ENCODE results near the gene DRGX.

DRGX gene

DNA sequence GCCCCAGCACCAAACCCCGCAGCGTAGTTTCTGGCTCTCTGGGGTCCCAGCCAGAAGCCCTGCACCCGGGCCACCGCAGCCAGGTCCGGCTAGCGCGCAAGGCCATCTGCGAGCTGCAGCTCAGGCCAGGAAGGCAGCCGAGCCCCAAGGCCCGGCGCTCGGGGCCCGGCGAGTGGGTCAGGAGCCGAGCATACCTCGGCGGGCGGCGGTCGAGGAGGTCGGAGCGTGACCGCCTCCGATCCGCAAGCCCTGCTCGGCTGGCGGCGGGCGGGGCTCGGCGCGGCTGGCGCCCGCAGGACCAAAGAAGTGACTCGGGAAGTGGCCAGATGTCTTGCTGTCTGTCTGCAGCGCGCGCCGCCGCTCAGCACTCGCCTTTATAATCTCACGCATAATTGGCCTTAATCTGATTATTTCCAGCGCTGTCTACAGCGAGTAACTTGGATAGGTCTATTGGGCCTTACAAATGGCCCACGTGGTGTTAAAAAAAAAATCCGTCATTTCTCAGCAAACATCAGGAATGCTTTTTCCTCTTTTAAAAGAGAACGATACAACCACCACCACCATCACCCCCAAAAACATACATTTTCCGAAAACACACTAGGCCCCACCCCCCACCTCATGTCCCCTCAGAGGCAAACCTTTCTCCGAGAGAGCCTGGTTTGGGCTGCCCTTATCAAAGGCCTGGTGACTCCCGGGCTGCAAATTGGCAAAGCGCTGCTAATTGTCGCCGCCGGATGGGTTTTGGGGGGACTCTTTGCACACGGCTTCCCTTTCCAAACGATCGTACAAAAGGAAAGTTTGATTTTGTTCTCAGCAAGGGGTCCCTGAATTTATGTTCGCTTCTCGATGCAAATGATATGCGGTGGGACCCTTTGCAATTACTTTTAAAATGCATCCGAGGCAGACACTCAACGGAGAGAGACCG is at the start of gene DRGX:
DRGX (minus strand) TSS at position 349 of the 925 bp plus-strand sequence. CDS start 649 bp downstream, outside the sequence.
- FAIRE-seq (no peak), DNase-seq (ENCODE audit: low spot score) (no peak)

DNA sequence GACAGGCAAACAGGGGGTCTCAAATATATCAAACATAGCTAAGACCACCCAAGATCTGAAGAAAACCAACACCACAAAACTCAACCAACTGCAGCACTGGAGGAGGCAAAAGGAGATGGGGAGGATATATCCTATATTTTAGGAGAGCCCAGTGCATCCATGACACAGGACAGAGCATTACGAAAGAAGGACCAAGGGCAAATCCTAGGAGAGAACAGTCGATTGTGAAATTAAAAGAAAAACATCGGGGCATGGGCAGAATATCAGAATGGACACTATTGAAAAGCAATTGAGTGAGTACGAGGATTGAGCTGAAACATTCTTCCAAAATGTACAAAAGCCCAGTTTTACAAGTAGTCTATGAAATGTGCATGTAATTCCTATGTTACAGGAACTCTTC is 48.5 kb upstream of the DRGX start:
- no peak for FAIRE-seq
- no peak for DNase-seq (ENCODE audit: low spot score)

DNA sequence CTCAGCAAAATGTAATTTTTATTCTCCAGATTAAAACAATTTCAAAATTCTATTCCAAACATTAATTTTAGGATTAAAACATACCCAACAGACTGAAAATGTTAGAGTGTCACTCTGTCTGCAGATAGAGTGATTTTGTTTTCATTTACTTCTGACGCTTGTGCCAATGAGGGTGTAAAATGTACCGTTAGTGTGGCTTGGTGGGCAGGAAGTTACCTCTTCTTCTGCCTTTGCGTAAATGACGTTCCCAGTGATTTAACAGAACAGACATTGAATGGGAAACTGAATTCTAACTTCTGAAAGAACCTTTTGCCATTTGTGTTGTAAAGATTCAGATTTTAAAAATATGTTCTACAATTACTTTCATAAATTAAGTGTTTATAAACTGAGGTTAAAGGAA is 47.0 kb upstream of the DRGX start:
- no peak for FAIRE-seq
- DNase-seq (ENCODE audit: low spot score) = no peak

DNA sequence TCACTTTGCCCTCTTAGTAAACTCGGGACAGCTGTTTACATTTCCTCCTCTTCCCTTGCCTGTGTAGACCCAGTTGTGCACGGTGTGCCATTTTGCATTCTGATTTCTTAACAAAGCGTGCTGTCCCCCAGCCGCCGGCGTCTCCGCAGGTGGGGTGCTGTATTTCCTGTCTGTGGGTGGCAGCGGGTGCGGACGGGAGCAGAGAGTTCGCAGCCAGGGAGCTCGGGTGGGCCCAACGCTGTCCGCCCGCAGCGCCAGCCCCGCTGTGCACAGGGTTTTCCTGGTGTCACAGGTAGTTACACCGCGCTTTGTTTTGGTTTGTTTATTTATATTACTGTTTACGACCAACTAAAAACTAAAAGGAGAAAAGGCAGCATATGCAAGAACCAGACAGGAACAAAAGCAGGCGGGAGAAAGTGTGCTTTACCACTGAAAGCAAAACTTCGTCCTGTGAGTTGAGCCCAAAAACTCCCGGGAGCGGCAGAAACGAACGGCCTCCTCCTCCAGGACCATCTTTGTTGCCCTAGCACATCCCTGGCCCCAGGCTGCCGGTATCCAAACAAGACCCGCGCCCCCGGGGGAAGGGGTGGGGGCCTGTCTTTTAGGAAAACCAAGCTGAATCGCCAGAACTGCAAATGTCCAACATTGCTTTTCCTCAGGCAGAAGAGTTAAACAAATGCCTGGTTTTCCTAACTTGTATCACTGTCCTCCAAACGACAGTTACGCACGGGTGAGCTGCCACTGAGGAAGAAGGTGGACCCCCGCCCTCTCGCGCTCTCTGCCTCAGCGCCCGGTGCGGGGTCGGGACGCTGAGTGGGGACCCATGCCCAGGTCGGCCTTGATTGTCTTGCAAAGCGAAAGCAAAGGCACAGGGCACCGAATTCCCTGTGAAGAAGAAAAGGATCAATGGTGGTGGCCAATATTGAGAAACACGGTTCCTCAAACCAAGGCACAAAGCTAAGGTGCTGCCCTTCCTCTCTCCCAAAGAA is 45.9 kb upstream of the DRGX start:
- FAIRE-seq = no peak
- DNase-seq (ENCODE audit: low spot score) = no peak

DNA sequence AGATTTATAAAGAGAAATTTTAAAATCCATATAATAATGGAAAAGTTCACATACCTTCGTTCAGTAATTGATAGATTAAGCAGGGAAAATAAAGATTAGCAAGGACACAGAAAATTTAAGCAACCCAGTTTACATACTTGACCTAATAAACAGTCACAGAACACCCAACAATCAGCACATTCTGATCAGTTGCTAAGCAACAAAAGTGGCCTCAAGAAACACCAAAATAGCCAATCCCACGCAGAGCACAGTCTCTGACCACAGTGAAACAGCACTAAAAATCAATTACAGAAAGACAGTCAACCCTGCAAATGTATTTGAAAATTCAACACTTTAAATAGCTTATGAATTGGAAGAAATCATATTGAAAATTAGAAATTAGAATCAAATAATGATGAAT is 39.3 kb upstream of the DRGX start:
- FAIRE-seq = no peak
- DNase-seq (ENCODE audit: low spot score) = no peak

DNA sequence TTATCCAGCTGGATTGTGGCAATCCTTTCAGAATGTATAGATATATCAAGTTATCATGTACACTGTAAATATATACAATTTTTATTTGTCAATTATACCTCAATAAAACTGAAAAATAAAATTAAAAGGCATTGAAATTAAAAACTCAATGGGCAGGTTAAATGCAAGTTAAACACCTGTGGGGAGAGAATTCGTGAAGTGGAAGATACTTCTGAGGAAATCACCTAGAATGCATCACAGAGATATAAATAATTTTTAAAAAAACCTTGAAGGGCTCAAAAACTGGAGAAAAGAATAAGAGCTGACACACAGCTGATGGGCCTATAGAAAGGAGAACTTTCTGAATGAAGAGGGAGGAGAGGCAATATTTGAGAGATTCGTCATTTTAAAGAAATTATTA is 37.2 kb upstream of the DRGX start:
- FAIRE-seq (no peak), DNase-seq (ENCODE audit: low spot score) (no peak)

DNA sequence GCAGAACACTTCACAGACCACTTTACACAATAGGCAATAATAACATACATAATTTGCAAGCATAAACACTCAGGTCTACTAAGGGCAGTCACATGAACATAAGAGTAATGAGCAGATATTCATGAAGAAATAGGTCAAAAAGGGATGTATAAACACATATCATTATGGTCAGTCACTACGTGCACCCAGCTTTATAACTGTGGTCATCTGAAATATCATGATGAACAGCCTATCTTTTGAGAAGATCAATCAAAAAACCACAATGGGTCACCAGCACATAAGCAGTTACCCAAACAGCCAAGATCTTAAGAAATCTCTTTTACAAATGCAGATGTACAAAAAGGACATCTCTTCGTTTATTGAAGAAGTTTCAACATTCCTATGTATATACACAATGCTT is 35.5 kb upstream of the DRGX start:
- DNase-seq (ENCODE audit: low spot score) (no peak), FAIRE-seq (no peak)

DNA sequence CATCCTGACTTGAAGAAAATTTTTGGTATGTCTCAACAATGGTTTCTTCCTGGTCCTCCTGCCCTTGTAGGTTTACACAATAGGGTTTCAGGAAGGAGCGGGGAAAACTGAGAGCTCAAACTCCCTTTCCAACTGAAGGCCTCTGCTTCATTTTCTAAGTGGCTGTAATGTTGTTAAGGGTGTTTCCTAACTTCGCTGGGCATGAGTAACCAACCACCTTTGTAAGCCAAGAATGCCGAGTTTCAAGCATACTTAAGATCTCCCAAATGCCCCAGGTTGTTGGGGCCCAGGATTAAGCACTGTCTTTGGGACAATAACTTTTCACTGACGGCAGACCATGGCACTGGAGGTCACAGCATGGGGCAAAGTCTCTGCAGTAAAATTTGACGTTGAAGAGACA is 33.6 kb upstream of the DRGX start:
- DNase-seq (ENCODE audit: low spot score) = no peak
- no peak for FAIRE-seq

DNA sequence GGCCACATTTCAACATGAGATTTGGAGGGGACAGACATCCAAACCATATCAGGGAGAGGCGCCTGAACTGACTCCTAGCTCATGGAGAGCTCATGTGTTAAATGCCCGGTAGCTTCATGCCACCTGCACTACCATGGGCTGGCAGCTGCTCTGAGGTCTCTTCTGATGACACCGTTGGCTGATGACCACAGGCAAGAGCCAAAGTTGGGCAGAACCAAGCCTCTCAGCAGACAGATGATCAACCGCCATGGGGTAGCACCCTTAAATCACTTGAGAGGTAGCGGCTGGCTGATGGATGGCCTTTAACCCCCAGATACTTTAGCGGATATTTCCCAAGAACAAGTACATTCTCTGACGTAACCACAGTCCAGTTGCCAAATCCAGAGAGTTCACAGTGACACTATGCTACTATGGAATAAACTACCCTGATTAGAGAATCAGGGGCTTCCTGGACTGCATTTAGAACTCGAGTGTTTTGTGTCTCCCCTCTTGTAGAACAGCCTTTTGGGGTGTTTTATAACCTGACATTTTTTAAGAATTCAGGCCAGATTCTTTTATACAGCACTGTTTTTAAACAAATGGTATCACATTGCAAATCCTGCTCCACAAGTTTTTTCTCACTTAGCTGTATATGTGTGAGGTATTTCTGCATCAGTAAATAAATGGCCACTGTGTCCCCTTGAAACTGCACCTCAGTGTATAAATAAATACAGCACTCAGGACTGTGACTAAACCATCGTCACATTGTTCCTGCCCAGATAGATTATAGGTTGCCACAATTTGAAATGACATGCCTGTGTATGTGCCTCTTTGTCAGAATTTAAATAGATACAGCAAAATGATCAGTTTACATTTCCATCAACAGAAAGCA is 30.8 kb upstream of the DRGX start:
- no peak for DNase-seq (ENCODE audit: low spot score)
- FAIRE-seq = no peak

DNA sequence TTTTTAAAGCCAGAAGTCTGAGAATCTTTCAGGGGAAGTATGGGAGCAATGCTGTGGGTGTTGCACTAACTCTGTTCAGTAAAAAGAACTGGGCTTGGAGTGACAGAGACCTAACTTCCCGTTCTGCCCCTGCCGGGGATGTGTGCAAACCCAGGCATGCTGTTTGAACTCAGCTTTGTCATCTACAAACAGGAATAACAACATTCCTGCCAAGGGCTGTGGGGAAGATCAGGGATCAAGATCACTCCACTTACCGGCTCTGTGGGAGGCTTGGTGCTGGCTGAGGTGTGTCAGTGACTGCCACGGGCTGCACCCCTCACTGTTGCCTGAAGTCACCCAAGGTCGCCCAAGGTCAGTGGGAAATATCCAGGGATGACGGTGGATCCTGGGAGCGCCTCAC is 23.1 kb upstream of the DRGX start:
- FAIRE-seq (no peak), DNase-seq (ENCODE audit: low spot score) (no peak)

DNA sequence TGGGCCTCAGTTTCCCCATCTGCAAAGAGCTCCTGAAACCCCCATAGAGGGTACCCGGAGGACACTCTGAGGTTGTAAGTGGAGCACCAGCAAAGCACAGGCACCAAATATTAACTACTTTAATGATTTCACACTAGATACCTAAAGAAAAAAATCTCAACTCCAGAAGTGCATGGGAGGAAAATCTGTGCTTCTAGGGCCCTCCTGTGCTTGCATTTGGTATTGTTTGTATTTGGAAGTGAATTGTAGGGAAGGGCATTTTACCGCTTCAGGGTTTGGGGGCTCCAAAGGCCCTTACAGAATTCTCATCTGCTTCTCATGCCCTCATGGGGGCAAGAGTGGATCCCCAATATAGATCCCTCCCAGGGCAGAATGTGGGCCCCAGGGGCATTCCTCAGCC is 22.4 kb upstream of the DRGX start:
- FAIRE-seq = no peak
- no peak for DNase-seq (ENCODE audit: low spot score)

DNA sequence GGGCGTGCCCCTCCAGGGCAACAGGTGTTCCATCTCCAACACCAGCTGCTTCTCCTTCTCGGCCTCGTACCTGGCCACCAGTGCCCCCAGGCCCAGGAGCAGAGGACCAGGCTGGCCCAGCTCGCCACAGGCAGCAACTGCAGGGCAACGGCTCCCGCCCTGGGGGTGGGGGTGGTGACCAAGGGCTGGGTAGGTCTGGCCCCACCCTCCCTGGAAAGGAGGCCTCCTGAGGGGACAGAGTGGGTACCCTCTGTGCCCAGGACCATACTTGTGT is 22.1 kb upstream of the DRGX start:
- no peak for DNase-seq (ENCODE audit: low spot score)
- FAIRE-seq = no peak

DNA sequence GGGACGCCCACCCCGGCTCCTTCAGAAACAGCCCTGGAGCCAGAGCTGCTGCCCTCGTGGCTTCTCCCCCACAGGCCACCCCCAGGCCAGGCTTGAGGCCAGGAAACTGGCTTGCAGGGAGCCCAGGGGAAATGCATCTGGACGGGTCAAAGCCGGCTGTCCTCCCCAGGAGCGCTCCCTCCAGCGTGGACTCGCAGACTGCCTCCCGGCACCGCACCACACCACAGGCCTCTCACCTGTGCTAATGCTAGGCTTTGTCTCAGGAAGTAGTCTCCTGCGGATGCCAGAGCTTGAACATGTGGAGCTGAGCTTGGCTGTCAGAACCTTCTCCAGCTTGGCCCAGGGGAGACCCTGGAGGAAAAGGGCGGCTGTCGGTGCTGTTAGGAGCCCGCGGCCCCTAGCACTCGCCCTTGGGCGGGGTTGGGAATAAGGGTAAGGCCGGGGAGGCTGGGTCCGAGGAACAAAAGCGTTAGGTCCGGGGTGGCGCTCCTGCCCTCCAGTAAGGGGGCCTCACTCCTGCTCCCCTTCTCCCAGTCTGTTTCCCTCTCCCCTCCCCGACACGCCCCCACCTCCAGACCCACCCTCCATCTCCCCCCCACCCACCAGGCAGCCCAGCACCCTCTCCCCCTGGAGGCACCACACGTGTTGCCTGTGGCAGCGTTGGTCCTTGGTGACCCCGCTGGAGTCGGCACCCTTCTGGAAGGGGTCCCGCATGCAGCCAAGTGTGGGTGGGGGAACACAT is 21.6 kb upstream of the DRGX start:
- FAIRE-seq (no peak), DNase-seq (ENCODE audit: low spot score) (no peak)

DNA sequence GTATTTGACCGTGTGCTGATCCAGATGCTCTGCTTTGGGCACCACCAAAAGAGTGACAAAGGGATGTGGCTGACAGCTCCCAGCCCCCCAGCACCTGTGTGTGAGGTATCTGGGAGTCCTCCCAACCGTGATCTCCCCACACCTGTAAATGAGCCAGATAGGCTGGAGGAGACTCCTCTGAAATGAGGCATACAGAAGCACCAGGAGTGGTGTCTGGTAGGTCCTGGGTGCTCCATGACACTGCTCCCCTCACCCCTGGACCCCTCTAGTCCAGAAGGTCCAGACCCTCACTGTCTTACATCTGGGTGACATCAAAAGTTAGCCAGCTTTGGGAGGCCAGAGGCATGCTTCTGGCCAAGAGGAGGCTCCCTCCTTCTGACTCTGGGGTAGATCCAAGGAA is 20.0 kb upstream of the DRGX start:
- no peak for DNase-seq (ENCODE audit: low spot score)
- FAIRE-seq = no peak

DNA sequence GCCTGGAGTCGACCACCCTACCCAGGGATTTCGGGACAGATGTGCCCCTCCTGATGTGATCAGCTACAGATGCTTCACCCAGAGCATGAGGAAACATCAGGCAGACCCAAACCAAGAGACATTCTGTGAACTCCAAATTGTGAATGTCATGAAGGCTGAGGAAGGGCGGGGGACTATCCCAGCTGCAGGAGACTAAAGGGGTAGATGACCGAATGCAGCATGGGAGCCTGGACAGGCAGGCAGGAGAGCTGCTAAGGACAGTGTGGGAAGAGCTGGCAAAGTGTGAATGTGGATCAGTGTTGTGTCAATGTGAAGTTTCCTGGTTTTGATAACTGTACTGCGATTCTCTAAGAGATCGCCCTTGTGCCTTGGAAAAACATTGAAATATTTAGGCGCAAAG is 19.2 kb upstream of the DRGX start:
- FAIRE-seq (no peak), DNase-seq (ENCODE audit: low spot score) (no peak)

DNA sequence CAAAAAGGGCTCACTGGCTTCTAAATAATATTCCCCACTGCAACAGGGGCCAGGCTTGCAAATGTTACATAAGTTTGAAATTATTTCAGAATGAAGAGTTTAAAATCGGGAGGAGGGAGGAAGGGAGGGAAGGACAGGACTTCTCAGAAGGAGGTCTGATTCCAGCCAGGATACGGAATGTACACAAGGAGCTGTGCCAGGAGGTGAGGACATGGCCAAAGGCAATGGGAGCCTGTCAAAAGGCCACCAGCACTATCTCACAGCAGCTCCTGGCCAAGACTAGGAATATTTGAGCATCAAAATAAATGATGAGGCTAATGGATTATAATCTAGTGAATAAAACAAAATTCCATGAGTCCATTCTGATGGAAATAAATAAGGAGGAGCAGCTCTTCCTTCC is 18.6 kb upstream of the DRGX start:
- DNase-seq (ENCODE audit: low spot score) = no peak
- FAIRE-seq = no peak

DNA sequence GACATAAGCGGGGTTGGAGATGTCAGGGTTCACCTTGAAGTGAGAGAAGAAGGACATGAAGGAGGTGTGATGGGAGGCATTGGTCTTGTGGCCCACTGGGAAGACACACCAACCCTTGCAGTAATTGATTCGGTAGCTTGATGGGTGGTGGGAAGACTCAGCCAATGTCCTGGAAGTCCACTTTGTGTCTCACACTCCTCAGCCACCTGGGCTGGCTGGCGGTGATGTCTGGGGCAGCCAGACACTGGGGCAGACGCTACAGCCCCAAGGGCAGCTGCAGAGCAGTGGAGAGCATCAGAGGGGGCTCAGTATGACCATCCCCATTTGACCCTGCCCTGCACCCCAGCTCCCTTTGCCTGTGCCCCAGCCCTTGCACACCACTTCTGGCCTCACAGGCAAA is 16.7 kb upstream of the DRGX start:
- FAIRE-seq = no peak

DNA sequence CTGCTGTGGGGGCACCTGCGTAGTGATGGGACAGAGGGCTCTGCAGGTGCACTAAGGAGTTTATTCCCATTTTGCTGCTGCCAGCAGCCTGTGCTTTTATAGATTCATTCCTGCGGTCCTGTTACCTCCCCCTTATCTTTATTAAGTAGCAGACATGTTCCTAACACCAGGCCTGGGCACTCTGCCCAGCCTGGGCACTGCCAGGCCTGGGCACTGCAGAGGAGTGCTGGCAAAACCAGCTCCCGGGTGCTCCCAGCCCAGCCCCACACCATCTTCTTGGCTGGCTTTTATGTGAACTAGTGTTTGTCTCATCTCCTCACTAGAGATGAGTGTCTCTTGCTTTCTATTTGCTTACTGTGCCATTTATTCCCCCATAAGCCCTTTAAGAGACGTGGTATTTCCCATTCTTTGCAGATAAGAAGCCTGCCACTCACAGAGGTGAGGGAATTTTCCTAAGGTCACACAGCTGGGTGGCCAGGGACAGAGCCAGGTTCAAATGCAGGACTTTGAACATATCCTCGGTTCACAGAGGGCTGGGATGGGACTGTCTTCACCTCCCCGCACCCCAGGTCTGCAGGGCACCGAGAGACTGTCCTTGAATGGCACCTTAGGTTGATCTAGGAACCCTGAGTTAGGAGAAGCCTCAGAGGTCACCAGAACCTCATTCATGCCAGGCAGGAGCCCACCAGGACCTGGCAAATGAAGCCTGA is 14.6 kb upstream of the DRGX start:
- DNase-seq (ENCODE audit: low spot score) = no peak
- FAIRE-seq = no peak

More for the DNA sequence above, 16.7 kb upstream of the DRGX start:
- DNase-seq (ENCODE audit: low spot score) = no peak

DNA sequence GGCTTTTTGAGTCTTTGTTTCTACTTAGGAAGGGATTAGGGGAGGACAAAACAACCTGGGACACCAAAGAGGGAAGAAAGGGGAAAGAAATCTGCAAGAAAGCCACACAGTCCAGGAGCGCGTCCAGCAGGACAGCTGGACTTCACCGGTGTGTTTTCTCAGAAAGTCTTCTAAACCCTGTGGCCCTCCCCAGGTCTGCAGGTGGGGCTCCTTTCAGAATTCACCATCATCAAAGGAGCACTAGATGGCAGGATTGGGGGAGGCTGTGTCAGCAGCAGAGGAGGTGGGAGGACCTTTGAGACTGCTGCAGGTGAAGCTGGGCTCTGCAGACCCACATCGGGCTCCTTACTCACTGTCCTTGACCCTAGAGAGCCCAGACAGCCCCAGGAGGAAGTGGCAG is 13.9 kb upstream of the DRGX start:
- DNase-seq (ENCODE audit: low spot score) = no peak
- no peak for FAIRE-seq
